Smooth muscle cell of bladder (primary cell): Measurements from ENCODE around the gene CYFIP1. TPM values are rescaled to one million over a fixed set of nuclear protein-coding genes. Genes with fewer than 3 reads are reported as not detected.

Experiments used
- total RNA-seq: library from RNA; depleted of rRNA; stranded (reverse); fragments of >200 nt; gene quantifications from 2 replicates; pipeline ENCODE4 v1.2.3, GENCODE V29; 2014

CYFIP1 gene
- total RNA-seq = 82.9 and 84.5 TPM in 2 replicates

DNA sequence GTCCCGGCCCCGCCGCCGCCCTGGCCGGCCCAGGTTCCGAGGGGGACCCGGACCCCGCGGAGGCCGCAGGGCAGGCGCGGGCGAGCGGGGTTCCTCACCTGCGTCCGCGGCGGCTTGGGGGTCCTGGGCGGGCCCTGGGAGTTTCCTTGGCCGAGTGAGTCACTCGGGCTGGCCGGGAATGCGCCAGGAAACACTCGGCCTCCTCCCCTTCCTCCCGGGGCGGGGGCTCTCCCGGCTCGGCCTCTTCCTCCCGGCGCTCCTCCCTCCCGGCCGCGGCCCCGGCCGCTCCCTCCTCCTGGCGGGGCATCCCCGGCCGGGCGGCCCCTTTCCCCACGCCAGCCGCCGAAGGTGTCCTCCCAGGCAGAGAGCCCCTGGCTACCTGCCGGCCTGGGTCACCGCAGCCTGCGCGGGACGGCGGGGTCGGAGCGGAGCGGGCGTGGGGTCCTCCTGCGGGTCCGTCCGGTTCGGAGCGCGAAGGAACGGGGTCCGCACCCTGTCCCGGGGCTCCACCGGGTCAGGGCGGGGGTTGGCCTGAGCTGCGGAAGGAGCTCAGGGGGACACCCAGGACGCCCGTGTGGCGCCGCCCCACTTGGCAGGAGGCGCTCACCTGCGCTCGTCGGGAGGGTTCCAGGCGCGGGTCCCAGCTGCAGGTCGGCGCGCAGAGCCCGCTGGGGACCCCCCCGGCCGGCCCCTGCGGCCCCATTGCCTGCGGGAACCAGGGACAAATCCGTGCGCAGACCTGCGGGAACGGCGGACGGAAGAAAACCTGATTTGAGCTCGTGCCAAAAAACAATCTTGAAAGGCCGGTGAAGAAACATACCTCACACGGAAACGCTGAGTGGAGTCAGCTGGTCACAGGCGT, at the start of gene CYFIP1:
Gene CYFIP1 (minus strand): TSS at position 180 of the 862 bp plus-strand sequence. CDS start 33,083 bp downstream, outside the sequence.

GRCh38 chr15:22838292-22839042, 141.7 kb downstream of the CYFIP1 start, which contains the start of gene NIPA2:
NIPA2 (plus strand) TSS chr15:22838666; CDS start chr15:22851732, 13,066 bp downstream.

Other genes with a start within 250 kb of the CYFIP1 start
- gene NIPA1, start 193.7 kb downstream of the CYFIP1 start, total RNA-seq = 16.6 and 21.8 TPM in 2 replicates
- gene NIPA2, start 141.7 kb downstream of the CYFIP1 start, total RNA-seq = 54.9 and 65.5 TPM in 2 replicates
- 17.8 and 26.2 TPM in 2 replicates for gene TUBGCP5, start 59.2 kb upstream of the CYFIP1 start, total RNA-seq
- gene GOLGA6L1, start 156.5 kb upstream of the CYFIP1 start, total RNA-seq = under 0.01 TPM in 1 of 2 replicates, not detected in the other